Panc1 (cell line): Measurements from ENCODE around the gene LYPD6B.

Experiments
- CTCF ChIP-seq: fragments of 450-650 bp; IDR thresholded peaks from 2 replicates; pipeline ENCODE4 v1.5.1; 2017; ENCODE audit warnings: mild to moderate bottlenecking
- TF ChIP-seq, protein P1 (sequence below), 2 experiments: IDR thresholded peaks; 2 replicates each; pipeline ENCODE4 v1.6.1; 2011 to 2012; ENCODE audit warnings: low read depth in 2 of 2, control low read depth in 1 of 2, low read length in 1 of 2, mild to moderate bottlenecking in 1 of 2, moderate library complexity in 1 of 2; ENCODE audit not compliant: insufficient read depth in 1 of 2

- TF ChIP-seq CTCF = no peak
- TF ChIP-seq, protein P1, sequence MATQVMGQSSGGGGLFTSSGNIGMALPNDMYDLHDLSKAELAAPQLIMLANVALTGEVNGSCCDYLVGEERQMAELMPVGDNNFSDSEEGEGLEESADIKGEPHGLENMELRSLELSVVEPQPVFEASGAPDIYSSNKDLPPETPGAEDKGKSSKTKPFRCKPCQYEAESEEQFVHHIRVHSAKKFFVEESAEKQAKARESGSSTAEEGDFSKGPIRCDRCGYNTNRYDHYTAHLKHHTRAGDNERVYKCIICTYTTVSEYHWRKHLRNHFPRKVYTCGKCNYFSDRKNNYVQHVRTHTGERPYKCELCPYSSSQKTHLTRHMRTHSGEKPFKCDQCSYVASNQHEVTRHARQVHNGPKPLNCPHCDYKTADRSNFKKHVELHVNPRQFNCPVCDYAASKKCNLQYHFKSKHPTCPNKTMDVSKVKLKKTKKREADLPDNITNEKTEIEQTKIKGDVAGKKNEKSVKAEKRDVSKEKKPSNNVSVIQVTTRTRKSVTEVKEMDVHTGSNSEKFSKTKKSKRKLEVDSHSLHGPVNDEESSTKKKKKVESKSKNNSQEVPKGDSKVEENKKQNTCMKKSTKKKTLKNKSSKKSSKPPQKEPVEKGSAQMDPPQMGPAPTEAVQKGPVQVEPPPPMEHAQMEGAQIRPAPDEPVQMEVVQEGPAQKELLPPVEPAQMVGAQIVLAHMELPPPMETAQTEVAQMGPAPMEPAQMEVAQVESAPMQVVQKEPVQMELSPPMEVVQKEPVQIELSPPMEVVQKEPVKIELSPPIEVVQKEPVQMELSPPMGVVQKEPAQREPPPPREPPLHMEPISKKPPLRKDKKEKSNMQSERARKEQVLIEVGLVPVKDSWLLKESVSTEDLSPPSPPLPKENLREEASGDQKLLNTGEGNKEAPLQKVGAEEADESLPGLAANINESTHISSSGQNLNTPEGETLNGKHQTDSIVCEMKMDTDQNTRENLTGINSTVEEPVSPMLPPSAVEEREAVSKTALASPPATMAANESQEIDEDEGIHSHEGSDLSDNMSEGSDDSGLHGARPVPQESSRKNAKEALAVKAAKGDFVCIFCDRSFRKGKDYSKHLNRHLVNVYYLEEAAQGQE (IDR thresholded peaks at IDR 0.05; ENCODE audit: insufficient read depth in 1 of 2, low read depth in 2 of 2, low read length in 1 of 2) = no peak
Observed at GRCh38 chr2:149064365-149064841, 25.9 kb downstream of the LYPD6B start.
